ENCODE measurements around the gene ETV5. TPM values are rescaled to one million over a fixed set of nuclear protein-coding genes. Genes with fewer than 3 reads are reported as not detected.
A peak's percentile ranks its signal among the peaks of the same experiment; 100 is the strongest.

ETV5 gene
- total and polyA plus RNA-seq, 10 of the 15 experiments (the other 5 are each of a cell fraction or from before 2014, with no cell fraction given) = 5.0 to 18.4 (median 7.4) TPM

DNA sequence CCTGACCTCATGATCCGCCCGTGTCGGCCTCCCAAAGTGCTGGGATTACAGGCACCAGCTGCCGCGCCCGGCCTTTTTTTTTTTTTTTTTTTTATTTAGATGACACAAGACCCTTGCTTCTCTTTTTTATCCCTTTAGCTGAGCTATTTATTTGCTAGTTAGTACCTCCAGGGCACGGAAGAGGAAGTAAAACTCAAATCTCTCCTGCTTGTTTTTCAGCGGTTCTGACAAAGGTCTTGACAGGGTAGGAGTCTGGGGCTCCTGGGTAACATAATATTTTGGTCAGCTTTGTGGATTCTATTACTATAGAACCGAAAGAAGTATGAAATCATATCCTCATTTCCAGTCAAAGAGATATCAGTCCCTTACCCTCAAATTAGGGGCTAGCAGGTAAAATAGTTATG is 44.0 kb upstream of the ETV5 start (continued):
- TF ChIP-seq RAD21 (IDR thresholded peaks at IDR 0.05; ENCODE audit: insufficient read depth, low read depth, low read length) (peak; percentile 2; the same call in 1 of the 2 replicates), CEBPZ (IDR thresholded peaks at IDR 0.05; ENCODE audit: low read depth, low read length) (no peak), MEF2B (IDR thresholded peaks at IDR 0.05; ENCODE audit: partially characterized antibody, poor library complexity, severe bottlenecking) (peak; percentile 69), RUNX3 (IDR thresholded peaks at IDR 0.05; ENCODE audit: low read length) (peak; percentile 82), TARDBP (IDR thresholded peaks at IDR 0.05; ENCODE audit: borderline replicate concordance) (no peak), PKNOX1 (IDR thresholded peaks at IDR 0.05) (no peak; the same call in 1 of the 2 replicates), JUNB (IDR thresholded peaks at IDR 0.05) (peak; percentile 80), STAT1 (conservative IDR thresholded peaks at IDR 0.05) (no peak), PML (IDR thresholded peaks at IDR 0.05; ENCODE audit: low read length) (0 out of 2 replicates have a peak, but pooled peaks have one; percentile 47)
- TF ChIP-seq, protein P1, sequence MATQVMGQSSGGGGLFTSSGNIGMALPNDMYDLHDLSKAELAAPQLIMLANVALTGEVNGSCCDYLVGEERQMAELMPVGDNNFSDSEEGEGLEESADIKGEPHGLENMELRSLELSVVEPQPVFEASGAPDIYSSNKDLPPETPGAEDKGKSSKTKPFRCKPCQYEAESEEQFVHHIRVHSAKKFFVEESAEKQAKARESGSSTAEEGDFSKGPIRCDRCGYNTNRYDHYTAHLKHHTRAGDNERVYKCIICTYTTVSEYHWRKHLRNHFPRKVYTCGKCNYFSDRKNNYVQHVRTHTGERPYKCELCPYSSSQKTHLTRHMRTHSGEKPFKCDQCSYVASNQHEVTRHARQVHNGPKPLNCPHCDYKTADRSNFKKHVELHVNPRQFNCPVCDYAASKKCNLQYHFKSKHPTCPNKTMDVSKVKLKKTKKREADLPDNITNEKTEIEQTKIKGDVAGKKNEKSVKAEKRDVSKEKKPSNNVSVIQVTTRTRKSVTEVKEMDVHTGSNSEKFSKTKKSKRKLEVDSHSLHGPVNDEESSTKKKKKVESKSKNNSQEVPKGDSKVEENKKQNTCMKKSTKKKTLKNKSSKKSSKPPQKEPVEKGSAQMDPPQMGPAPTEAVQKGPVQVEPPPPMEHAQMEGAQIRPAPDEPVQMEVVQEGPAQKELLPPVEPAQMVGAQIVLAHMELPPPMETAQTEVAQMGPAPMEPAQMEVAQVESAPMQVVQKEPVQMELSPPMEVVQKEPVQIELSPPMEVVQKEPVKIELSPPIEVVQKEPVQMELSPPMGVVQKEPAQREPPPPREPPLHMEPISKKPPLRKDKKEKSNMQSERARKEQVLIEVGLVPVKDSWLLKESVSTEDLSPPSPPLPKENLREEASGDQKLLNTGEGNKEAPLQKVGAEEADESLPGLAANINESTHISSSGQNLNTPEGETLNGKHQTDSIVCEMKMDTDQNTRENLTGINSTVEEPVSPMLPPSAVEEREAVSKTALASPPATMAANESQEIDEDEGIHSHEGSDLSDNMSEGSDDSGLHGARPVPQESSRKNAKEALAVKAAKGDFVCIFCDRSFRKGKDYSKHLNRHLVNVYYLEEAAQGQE (IDR thresholded peaks at IDR 0.05; ENCODE audit: low read depth, low read length) = no peak
- TF ChIP-seq, protein P2, sequence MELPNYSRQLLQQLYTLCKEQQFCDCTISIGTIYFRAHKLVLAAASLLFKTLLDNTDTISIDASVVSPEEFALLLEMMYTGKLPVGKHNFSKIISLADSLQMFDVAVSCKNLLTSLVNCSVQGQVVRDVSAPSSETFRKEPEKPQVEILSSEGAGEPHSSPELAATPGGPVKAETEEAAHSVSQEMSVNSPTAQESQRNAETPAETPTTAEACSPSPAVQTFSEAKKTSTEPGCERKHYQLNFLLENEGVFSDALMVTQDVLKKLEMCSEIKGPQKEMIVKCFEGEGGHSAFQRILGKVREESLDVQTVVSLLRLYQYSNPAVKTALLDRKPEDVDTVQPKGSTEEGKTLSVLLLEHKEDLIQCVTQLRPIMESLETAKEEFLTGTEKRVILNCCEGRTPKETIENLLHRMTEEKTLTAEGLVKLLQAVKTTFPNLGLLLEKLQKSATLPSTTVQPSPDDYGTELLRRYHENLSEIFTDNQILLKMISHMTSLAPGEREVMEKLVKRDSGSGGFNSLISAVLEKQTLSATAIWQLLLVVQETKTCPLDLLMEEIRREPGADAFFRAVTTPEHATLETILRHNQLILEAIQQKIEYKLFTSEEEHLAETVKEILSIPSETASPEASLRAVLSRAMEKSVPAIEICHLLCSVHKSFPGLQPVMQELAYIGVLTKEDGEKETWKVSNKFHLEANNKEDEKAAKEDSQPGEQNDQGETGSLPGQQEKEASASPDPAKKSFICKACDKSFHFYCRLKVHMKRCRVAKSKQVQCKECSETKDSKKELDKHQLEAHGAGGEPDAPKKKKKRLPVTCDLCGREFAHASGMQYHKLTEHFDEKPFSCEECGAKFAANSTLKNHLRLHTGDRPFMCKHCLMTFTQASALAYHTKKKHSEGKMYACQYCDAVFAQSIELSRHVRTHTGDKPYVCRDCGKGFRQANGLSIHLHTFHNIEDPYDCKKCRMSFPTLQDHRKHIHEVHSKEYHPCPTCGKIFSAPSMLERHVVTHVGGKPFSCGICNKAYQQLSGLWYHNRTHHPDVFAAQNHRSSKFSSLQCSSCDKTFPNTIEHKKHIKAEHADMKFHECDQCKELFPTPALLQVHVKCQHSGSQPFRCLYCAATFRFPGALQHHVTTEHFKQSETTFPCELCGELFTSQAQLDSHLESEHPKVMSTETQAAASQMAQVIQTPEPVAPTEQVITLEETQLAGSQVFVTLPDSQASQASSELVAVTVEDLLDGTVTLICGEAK (IDR thresholded peaks at IDR 0.05; ENCODE audit: borderline replicate concordance) = peak; percentile 63; the same call in 1 of the 2 replicates
- TF ChIP-seq, protein P3, sequence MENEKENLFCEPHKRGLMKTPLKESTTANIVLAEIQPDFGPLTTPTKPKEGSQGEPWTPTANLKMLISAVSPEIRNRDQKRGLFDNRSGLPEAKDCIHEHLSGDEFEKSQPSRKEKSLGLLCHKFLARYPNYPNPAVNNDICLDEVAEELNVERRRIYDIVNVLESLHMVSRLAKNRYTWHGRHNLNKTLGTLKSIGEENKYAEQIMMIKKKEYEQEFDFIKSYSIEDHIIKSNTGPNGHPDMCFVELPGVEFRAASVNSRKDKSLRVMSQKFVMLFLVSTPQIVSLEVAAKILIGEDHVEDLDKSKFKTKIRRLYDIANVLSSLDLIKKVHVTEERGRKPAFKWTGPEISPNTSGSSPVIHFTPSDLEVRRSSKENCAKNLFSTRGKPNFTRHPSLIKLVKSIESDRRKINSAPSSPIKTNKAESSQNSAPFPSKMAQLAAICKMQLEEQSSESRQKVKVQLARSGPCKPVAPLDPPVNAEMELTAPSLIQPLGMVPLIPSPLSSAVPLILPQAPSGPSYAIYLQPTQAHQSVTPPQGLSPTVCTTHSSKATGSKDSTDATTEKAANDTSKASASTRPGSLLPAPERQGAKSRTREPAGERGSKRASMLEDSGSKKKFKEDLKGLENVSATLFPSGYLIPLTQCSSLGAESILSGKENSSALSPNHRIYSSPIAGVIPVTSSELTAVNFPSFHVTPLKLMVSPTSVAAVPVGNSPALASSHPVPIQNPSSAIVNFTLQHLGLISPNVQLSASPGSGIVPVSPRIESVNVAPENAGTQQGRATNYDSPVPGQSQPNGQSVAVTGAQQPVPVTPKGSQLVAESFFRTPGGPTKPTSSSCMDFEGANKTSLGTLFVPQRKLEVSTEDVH (IDR thresholded peaks at IDR 0.05; ENCODE audit: low read depth, partially characterized antibody) = no peak

Data from GM12878 (cell line).